Stimulated activated CD4-positive, alpha-beta T cell treated with anti-CD3 and anti-CD28 coated beads, Interleukin-2, amount 100 ng/mL, for 48 hours (primary cell): ENCODE measurements around the gene ZFPM1.
A peak's percentile ranks its signal among the peaks of the same experiment; 100 is the strongest.

Source experiments
- DNase-seq, 2 donors: peaks; one replicate each; pipeline ENCODE4 v3.0.0-alpha.2; 2020

Gene ZFPM1

DNA sequence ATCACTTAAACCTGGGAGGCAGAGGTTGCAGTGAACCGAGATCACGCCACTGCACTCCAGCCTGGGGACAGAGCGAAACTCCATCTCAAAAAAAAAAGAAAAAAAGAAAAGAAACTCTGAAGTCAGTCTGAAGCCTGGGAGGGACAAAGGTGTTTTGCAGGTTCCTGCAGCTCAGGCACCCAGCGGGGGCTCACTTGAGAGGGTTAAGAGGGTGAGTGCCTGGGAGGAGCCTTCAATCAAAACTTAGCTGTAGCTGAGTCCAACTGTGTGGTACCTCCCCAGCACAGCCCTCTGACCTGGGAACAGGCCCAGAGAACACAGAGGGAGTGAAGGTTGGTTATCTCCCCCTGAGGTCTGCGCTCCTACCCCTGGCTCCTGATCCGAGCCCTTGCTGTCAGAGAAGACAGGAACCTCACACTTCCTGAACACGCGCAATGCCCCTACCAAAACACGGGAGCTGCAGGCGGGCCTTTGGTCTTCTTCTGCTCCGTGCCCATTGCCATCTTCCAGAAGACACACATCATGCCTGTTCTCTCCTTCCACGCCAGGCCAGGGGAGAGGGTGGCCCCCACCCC, 96.7 kb downstream of the ZFPM1 start:
- DNase-seq = no peak

DNA sequence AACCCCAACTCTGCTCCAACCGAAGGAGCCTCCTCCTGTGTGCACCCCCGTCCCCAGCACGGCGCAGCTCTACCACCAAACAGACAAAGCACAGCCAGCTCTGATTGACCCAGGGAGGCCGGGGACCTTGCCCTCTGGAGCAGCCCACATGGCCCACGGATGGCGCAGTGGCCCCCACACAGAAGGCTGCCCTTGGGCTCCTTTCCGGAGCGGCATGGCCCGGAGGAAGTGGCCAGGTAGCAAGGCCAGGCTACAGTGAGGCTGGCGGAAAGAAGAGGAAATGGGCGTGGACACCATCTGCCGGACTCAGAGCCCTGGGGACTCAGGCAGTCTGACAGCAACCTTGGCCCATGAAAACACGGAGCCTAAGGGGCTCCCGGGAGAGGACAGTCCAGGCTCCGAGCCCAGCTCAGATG, 97.2 kb downstream of the ZFPM1 start:
- no peak for DNase-seq

DNA sequence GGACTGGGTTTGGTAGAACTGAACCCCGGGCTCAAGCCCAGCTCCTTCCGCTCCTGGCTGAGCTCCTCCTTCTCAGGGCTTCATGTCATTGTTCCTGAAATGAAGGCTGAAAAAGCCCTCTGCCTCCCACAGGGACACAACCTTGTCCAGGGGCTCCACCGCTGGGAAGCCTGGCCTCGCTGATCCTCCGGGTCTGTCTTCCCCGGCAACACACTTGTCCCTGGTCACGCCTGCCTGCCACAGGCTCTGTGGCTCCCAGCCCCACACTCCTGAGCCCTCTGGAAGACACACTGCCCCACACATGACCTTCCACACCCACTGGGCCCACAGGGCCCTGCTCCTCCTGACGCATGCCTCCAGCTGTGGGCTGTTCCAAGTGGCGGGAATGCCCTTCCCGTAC, 99.1 kb downstream of the ZFPM1 start:
- DNase-seq = no peak

DNA sequence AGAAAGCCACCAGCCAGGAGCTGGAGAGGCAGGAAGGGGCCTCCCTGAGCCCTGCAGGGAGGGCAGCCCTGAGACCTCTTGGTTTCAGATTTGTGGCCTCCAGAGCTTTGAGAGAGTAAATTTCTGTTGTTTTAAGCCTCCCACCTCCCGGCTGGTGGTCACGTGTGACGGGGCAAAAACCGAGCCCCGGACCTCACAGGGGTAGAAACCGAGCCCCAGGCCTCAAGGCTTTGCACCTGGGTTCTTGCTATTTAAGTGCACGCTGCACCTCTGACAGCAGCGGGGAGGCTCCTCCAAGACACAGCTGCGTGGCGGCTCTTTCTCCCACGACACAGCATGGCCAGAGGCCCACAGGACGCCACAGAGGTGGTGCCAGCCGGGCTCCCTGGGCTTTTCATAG, 99.7 kb downstream of the ZFPM1 start:
- no peak for DNase-seq

DNA sequence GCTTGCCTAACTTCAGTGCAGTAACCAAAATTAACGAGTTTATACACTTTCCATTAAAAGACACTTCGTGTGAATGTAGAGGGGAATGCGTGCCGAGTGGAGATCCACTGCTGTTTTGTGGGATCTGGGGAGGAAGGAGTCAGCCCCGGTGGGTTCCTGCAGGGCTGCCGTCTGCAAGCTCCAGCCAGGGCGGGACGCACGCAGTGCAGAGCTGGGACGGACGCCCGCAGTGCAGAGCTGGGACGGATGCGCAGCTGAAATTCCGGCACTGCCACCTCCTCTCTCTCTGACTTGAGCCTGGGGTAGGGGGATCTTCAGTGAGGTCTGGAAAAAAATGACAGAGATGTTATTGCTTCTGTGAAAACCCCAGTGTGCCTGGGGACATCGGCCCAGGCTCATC, 100.7 kb downstream of the ZFPM1 start:
- DNase-seq = no peak

DNA sequence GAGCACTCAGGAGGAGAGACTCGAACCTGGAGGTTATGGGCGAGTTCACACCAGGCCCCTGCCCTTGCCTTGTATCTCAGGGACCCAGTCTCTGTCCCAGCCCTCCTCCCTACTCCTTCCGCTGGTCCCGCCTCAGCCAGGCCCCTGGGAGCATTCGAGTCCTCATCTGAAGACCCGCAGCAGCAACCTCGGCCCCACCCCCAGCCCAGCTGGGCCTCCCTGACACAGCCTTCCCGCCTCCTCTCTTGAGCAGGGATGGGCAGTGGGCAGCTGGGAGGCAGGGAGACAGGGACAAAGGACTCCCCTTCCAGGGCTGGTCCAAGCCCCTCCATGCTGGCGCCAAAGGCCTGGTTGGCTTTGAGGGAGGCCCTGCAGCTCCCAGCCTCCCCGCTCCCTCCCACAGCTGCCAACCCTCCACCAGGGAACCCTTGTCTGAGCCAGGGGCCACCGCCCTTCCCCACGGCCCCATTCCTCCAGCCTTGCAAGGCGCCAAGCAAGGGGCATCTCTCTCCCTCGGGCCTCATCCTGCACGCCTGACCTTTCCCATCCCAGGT, 101.7 kb downstream of the ZFPM1 start:
- no peak for DNase-seq

DNA sequence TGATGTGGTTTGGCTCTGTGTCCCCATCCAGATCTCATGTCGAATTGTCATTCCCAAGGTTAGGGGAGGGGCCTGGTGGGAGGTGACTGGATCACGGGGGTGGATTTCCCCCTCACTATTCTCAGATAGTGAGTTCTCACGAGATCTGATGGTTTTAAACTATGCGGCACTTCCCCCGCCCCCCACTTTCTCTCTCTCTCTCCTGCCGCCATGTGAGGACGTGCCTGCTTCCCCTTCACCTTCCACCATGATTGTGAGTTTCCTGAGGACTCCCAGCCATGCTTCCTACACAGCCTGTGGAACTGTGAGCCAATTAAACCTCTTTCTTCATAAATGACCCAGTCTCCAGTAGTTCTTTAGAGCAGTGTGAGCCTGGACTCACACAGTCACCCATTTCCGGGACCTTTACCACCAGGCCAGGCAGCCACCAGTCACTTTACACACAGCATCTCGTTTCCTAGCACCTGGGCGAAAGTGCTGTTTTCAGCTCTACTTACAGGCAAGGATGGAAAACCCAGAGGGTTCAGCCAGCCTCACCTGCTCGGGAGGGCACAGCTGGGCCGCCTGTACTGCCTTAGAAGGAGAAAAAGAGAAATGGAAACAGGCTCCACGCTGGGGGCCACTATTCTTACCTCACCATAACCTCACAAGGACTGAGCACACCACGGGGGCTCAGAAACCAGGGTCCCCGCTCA, 103.4 kb downstream of the ZFPM1 start:
- DNase-seq = no peak

DNA sequence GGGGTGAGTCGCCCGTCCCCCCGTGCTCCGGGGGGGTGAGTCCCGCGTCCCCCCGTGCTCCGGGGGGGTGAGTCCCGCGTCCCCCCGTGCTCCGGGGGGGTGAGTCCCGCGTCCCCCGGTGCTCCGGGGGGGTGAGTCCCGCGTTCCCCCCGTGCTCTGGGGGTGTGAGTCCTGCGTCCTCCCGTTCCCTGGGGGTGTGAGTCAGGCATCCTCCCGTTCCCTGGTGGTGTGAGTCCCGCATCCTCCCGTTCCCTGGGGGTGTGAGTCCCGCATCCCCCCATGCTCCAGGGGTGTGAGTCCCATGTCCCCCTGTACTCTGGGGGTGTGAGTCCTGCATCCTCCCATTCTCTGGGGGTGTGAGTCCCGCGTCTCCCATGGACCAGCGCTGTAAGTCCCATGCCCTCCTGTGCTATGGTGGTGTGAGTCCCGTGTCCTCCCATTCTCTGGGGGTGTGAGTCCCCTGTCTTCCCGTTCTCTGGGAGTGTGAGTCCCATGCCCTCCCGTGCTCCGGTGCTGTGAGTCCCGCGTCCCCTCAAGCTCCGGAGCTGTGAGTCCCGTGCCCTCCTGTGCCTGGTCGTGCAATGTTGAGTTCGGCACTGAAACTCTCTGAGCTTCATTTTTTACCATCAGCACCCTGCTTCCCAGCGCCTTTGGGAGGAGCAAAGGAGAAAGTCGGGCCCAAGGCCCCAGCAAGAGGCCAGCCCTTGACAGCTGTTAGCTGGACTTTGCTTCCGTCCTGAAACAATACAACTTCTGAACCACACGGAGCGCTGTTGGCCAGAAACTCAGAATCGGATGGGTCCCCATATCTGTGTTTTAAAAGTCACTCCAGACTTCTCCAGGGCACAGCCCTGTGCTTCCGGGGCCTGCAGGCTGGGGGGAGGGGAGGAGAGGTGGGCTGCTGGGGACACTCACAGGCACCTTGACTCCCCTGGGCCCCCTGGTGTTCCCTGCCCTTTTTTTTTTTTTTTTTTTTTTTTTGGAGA, 105.7 kb downstream of the ZFPM1 start:
- DNase-seq = no peak

DNA sequence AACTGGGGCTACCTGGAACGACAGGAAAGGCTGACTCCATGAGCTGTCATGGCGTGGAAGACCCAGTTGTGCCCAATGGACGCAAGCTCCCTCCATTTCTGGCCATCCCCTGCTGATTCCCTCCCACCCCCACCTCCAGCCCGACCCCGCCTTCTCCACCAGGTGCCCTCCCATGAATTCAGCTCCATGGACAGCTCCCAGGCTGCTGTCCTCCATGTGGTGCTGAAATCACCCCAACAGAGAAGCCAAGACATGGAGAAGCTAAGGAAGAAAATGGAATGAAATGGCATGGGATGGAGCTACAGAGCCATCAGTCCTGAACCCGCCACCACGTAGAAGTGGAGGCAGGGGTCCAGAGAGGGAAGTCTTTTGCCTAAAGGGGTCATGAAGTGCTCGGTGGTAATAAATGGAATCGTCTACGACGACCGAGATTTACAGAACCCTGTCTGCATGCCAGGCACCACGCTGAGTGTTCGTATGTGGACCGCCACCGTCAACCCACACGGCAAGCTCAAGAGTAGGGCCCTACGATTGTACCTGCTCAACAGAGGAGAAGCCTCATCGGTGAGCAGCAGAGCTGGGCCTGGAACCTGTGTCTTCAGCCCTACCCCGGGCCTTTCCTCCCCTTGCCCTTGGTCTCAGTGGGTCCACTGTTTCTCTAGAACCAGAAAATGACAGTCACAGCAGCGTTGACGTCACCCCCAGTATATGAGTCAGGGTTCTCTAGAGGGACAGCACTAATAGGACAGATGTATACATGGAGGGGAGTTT, 107.8 kb downstream of the ZFPM1 start:
- DNase-seq = no peak

DNA sequence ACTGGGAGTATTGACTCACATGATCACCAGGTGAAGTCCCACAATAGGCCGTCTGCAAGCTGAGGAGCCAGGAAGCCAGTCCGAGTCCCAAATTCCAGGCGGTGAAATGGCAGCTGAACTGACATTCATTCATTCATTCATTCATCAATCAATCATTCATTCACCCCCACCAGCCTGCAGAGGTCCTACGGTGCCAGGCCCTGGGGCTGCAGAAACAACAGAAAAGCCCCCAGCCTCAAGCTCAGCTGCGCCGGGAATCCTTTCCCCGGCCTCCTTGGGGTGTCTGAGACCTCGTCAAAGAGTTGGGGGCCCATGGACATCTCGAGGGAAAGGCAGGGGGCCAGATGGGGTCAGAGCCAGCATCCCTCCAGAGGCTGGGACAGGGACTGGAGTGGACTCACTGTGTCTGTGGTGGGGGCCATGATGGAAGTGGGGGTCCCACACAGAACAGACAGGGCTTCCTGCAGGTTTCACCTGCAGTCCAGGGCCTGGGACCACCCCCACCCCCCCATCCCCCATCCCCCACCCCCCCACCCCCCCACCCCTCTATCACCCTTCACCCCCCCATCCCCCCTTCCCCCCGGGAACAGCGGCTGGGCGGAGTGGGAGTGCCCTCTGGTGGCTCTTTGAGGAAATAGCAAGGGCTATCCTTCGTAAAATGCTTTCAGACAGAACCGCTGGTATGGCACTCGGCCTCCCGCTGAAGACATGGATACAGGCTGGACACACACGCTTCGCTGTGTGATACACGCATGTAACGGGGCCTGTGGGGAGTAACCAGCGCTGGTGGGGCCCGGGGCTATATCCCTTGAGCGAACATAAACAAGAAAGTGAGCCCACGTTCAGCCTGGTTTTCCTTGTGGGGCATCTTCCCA, 108.6 kb downstream of the ZFPM1 start:
- DNase-seq = peak; percentile 26 to 31

DNA sequence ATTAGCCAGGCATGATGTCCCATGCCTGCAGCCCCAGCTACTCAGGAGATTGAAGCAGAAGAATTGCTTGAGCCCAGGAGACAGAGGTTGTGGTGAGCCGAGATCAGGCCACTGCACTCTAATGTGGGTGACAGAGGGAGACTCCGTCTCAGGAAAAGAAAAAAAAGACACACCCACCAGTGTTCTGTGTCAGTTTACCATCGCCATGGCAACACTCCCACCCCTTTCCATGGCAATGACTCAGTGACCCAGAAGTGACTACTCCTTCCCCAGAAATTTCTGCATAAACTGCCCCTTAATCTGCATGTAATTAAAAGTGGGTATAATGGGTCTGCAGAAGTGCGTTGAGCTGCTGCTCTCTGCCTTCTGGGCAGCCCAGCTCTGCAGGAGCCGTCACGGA, 113.1 kb downstream of the ZFPM1 start:
- DNase-seq = peak; percentile 72

DNA sequence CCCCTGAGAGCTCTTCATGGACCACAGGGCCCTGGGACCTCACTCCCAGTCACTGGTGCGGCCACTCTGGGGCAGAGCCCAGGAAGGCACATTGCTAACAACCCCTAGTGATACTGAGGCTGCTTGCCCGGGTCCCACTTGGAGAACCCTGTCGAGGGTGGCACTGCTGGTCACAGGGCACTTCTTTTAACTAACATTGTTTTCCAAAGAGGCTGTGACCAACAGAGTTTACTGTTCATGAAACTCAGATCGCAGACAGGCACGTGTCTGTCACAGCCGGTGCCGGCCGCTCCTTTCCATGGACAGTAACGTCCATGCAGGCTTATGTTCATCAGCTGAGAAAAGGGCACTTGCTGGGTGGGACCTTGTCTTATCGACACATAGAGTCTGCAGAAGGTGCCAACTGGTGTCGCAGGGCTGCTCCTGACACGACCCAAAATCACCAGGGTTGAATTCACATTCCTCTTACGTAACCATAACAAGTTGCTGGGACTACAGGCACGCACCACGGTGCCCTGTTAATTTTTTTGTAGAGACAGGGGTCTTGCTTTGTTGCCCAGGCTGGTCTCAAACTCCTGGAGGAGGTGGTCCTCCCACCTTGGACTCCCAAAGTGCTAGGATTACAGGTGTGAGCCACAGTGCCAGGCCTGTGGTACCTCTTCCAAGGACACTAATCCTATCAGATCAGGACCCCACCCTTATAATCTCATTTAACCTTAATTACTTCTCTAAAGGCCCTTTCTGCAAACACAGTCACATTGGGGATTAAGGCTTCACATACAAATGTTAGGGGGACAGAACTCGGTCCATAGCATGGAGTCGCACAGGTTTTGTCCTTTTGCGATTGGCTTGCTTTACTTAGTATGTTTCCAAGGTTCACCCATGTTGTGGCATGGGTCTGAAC, 115.9 kb downstream of the ZFPM1 start:
- DNase-seq = no peak

DNA sequence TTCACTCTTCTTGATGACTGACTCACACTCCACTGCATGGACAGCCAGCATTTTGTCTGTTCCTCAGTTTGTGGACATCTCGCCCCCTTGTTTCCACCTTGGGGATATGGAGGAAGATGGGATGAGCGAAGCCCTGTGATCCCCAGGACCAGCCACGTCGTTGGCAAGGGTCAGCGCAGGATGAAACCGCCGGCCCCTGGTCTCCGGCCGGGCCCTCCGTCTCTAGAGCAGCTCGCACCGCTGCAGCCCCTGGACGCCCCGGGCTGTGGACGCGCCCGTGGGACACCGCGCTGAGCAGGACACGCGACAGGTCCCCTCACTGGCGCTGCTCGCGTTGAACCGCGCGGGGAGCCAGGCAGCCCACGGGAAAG, 116.5 kb downstream of the ZFPM1 start:
- DNase-seq = no peak

DNA sequence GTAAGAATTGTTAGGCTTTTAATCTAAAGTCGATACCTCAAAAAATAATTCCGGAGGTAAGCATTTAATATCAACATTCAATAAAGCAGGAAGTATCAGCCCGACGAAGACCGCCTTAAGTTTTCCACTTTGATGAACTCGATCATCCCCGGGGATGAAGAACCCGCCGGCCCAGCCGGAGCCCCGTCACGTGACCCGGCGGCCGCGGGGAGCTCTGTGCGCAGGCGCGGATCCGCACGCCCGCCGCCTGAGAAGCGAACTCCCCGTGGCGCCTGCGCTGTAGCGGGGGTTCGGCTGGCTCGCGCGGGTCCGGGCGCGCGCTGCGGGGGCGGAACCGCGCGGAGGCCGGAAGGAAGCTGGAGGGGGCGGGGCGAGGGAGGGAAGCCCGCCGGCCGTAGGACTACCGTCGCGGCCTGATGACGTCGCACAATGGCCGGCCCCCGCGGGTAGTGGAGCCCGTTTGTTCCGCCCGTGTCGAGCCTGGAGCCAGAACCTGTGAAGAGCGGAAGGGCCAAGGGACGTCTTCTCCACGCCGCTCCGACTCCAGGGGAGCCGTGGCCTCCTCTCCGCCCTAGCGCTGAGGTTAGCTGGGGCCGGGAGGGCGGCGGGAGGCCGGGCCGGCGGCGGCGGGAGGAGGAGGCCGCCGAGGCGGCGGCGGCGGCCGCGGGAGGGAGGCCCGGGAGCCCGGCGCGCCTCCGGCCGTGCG, 117.1 kb downstream of the ZFPM1 start, which contains the start of gene ZC3H18:
Gene ZC3H18 (plus strand): TSS at position 419 of the 706 bp plus-strand sequence. CDS start 6,721 bp downstream, outside the sequence.
- peak; percentile 98 to 99 for DNase-seq

DNA sequence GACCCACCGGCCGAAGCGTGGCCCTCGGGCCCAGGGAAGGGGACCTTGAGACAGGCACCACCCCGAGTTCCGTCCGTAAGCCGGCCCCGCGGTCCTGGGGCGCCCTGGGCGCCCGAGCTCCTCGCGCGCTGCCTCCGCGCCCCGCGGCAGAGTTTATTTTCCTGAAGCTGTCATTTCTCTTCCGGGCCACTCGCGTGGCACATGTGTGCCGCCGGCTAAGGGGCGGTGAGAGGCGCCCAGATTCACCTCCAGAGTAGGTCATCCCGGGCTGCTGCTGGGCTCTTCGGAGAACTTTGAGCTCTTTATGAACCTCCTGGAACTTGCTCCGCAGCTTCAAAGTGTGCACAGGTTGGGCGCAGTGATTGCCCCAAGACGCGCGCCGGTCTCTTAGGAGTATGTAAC, 117.6 kb downstream of the ZFPM1 start:
- peak in 1 of 2 donors; percentile 30 for DNase-seq

DNA sequence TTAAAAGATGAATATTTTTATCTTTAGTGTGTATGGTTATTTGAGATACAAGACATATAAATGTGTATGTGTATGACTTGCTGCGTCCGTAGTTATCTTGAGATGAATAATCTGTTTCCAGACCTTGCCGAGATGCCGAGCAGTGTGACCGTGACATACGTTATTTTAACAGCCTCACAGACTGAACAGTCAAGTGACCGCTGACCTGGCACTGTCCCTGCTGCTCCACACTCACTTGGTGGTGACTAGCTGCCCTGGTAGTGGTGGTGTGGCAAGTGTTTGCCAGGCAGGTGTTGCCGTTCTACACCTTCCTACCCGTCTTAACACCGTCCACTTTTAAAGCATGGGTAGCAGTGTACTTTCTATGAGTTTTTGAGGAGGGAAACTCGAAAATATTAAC, 122.2 kb downstream of the ZFPM1 start:
- no peak for DNase-seq

DNA sequence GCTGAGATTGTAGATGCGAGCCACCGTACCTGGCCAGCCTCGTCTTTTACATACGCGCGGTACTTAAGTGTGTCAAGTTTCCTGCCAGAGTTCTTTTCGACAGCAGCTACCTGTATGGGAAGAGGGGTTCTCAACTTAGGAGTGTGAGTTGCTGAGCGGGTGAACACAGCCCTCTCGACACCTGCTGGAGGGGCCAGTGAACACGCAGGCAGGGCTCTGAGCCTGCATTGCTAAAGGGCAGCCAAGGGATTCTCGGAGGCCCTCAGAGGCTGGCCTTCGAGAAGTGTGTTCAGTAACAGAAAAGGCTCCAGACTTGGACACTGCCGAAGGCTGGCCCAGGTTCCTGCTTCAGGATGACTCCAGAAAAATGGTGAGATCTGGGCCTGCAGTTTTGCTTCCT, 123.2 kb downstream of the ZFPM1 start:
- DNase-seq = no peak

DNA sequence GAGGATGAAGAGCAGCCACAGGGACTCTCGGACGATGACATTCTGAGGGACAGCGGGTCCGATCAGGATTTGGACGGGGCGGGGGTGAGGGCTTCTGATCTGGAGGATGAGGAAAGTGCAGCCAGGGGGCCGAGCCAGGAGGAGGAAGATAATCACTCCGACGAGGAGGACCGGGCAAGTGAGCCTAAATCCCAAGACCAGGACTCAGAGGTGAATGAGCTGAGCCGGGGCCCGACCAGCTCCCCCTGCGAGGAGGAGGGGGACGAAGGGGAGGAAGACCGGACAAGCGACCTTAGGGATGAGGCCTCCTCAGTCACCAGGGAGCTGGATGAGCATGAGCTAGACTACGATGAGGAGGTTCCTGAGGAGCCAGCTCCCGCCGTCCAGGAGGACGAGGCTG, 124.1 kb downstream of the ZFPM1 start:
- DNase-seq = no peak

DNA sequence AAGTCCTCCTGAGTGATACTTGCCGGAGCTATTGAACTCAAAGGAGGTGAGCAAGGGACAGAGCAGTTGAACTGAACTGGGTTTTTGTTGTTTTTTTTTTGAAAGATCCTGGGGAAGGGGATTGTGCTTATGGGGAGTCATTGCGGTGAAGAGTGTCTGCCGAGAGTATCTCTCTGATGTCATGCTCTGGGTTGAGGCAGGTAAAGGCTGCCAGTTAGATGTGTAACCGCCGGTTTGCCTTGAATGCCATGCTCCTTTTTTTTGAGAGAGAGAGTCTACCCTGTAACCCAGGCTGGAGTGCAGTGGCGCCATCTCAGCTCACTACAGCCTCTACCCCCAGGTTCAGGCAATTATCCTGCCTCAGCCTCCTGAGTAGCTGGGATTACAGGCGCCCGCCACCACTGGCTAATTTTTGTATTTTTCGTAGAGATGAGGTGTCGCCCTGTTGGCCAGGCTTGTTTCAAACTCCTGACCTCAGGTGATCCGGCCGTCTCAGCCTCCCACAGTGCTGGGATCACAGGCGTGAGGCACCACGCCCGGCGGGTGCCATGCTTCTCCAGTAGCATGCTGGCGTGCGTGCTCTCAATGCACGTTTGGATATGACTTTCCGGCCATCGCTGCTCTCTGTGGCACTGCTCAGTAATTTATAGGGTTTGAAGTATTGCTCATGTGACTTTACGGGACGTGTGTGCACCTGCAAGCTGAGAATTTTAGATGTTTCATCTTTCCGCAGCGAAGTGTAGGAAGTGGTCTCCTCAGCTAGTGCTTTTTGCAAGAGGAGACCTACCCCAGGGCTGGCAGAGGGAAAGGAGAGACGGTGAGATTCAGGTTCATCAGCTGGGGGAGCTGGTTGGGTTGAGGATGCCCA, 125.6 kb downstream of the ZFPM1 start:
- no peak for DNase-seq
